CD4-positive, alpha-beta T cell treated with Interleukin-6 for 4 hours (primary cell): ENCODE results near the gene ARHGAP30.
"Not testable (repeated sequence)": the region's sequence is repeated elsewhere in the genome, so short reads cannot be mapped to it uniquely, and the experiment has no call there.

ENCODE experiments used
- DNase-seq: peaks from one replicate; pipeline ENCODE4 v3.0.0-alpha.2; 2020; ENCODE audit warnings: mixed read lengths

ARHGAP30 gene

DNA sequence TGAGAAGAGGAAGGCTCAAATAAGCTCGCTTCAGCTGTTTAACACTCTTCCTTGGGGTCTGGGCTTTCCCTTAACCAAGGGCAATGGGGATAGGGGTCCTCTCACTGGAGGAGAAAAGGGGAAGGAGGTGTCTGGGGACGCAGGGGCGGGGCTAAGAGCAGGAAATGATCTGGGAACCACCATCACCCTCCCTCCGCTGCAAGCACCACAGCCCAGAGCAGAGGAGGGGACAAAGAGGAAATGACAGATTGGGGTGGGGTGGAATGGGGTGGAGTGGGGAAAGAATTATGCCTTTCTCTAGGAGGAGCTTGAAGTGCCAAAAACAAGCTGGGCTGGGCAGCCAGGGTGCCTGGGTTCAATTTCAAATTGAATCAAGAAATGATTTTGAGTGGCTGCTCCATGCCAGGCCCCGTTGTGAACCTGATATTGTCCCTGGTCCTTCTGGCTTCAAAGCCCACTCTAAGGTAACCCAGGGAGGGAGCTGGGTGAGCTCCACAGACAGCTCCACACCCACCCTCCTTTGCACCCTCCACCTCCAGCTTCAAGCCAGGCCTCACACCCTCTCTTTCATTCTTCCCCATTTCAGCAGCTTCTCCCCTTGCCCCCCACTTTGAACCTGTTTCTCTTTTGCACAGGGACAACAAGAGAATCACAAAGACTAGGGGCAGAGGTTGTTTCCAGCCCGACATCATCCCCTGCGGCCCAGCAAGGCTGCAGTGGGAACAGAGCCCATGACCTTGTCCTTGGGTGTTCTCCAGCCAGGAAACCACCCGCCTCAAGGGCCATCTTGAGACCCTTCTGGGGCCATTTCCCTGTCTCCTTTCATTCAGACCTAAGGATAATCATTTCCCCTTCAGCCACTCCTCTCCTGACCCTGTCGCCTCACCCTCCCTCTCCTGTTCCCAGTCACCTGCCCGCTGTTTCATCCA lies 1.1 kb downstream of the ARHGAP30 start:
- DNase-seq: peak; percentile 88

DNA sequence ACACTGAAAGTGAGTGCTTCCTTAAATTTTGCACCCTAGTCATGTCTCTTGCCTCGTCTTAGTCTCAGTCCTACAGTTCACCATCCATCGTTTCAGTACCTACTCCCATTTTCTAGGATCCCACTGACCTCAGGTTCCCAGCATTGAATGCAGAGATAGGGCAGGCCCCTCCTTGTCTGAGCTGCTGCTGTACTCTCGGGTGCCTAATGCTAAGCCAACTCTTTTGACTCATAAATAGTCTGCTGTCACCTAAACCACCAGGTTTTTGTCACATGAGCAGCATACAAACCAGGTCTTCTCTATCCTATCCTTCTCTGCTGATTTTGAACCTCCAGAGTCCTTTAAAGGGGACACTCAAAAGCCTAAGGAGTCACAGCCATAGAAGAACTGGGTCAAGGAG lies 3.0 kb downstream of the ARHGAP30 start:
- DNase-seq: peak; percentile 39

- DNase-seq: not testable (repeated sequence)
These were observed 4.0 kb downstream of the ARHGAP30 start for GRCh38 chr1:161065681-161066080.

DNA sequence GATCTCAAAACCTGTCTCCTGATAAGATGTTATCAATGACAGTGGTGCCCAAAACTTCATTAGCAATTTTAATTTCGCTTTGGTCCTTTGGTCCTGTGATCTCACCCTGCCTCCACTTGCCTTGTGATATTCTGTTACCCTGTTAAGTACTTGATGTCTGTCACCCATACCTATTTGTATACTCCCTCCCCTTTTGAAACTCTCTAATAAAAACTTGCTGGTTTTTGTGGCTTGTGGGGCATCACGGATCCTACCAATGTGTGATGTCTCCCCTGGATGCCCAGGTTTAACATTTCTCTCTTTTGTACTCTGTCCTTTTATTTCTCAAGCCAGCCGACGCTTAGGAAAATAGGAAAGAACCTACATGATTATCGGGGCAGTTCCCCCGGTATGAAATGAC lies 5.8 kb downstream of the ARHGAP30 start:
- DNase-seq: not testable (repeated sequence)

DNA sequence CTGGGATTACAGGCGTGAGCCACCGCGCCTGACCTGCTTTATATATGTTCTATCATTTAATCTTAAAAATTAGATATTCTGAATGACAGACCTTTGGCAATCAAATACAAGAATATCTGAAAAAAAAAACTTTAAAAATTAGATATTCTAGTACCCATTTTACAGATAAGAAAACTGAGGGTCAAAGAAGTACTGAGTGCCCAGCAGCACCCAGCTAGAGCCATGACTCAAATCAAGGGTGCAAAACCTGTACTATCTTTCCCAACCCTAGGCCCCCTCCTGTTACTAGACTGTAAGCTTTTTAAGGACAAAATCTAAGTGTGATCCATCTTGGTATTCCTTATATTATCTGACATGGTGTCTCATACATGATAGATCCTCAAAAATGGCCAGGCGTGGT lies 8.3 kb downstream of the ARHGAP30 start:
- DNase-seq: no peak

DNA sequence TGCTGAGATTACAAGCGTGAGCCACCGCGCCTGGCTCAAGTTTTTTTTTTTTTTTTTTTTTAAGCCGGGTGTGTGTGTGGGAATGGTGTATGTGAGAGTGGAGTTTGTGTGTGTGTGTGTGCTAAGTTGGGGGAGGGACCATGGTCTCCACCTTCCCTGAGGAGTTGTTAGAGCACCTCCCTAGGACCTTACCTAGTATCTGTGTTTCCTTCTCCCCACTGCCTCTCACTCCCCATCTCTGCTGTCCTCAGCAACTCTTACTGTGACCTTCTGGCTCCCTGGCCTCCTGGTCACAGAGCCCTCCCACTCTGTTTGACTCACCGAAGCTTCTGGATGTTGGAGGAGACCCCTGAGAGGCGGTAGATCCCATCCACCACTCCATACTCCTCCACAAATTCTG lies 10.4 kb downstream of the ARHGAP30 start:
- DNase-seq: no peak

DNA sequence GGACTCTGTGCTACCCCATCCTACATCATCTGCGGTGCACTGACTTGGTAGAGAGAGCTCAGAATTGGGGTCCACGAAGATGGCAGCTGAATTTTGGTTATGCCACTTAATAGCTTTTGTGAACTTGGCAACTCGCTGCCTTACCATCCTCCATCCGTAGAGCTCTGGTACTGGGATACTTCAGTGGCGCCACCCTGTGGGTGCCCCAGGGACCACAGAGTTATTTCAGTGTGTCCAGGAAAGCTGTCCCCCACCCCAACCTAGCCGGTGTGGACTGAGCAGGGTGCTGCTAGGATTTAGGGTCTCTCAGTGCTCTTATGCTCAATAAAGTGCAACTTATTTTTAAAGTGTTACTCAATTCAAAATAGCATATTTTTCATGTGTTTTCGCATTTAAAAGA lies 14.9 kb downstream of the ARHGAP30 start:
- DNase-seq: peak; percentile 31

DNA sequence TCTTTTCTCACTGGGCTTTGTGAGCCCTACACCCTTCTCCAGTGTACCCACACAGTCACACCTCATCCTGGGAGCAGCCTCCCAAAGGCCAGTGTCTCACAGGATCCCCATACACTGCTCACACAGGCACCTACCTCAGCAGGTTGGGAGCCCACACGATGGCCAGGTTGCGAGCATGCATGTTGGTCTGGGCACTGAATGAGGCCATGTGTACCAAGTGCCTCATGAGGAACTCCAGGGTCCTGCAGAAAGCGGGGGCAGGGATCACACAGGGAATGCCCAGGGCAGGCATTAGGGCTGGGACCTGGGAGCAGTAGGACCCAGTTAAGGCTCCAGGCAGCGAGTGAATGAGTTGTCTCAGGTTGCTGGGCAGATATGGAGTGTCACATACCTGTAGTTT lies 15.5 kb downstream of the ARHGAP30 start:
- no peak for DNase-seq

DNA sequence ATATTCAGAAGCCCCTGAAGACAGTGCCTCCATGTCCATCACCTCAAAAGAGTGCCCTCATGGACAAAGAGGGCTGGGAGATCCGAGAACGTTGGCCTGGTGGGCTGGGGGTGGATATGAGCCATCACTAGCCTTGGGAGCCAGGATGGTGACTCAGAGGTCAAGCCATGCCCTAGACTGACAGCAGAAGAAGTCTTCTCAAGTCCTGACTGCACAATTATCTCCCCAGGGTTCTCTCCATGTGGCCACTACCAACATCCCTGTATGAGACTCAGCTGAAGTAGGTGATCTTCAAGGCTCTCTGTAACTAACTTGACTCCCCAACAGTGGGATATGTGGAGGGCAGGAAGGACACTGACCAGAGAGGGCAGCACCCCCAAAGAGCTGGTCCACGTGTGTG lies 16.8 kb downstream of the ARHGAP30 start:
- no peak for DNase-seq

DNA sequence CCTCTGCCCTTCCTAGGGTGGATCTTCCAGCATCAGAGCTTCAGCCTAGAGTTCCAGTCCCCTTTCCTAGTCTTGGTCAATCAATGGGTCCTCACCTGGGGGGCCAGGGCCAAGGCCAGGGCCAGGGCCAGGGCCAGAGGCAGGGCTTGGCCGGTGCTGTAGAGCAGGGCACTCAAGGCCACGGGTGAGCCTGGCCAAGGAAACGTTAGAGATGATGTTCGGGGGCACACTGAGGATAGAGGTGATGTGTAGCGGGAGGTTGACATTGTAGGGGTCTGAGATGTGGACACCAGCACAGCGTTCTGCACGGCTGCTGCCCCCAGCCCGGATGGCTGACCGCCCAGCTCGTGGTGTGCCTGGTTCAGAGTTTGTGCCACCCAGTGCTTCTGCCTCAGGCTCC lies 18.5 kb downstream of the ARHGAP30 start:
- no peak for DNase-seq

DNA sequence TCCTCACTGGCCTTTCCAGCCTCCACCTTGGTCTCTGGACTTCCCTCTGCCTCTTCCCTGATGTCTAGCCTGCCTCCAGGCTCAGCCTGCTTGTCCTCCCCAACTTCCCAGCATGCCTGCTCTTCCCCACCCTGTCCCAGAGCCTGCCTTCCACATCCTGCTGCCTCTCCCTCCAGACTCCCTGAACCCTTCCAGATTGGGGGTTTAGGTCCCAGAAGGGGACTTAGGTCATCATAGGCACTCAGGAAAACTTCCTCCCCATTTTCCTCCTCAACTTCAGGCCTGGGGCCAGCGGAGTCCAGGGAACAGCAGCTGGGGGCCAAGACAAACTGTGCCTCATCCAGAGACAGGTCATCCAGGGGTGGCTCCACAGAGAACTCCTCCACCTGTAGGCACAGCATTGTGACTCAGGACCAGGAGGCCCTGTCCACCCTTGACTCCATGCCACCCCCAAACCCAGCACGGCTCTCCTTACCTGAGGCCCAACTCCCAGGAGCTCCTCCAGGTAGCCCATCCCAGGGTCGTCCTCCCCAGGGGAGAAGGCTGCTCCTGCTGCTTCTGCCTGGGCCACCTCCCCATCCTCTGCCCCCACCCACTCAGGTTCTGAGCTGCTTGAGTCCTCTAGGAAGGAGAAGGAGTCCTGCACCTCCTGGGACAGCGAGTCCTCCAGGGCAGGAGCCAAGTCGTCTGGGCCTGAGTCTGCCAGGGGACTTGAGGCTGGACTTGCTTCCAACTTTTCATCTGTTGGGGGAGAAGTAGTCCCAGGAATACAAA lies 20.6 kb downstream of the ARHGAP30 start:
- DNase-seq: no peak

DNA sequence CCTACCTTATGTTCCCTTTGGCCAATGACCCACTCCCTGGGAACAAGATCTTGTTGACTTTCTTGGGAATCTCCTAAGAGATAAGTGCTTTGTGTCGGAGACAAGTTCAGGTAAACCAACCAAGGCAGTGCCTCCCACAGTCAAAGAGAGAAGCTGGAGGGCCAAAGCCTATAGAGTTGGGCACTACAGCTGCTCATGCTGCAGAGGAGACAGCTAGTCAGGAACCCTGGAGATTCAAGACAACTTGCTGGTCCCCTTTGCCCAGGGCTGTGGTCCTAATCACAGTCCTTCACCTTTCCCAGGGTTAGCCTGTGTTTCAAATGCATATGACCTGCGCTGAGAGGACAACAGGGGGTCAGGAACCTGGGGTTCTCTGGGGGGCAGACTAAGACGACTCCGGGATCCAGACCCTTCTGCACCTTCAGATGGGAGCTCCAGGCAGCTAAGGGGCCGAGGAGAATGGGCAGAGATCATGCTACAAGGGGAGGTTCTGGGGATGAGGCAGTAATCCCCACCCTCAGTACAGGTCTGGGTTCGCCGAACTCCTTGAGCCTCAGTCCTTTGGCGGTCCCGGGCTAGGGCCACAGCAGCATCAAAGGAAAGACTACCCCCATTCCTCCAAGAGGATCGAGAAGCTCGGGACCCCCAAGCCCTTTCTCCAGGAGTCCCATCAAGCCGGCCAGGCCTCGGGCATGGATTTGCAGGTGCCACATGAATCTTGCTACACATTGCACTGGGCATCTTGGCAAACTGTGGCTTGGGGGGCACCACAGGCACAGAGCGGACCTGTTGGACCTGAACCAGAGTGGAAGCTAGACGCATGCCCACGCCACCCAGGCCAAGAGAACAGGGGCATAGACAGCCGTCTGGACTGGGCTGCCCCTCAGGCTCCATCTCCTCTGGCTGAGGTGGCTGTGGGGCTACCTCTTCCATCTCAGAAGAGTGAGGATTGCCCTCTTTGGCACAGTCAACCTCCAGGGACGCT lies 22.0 kb downstream of the ARHGAP30 start:
- no peak for DNase-seq

DNA sequence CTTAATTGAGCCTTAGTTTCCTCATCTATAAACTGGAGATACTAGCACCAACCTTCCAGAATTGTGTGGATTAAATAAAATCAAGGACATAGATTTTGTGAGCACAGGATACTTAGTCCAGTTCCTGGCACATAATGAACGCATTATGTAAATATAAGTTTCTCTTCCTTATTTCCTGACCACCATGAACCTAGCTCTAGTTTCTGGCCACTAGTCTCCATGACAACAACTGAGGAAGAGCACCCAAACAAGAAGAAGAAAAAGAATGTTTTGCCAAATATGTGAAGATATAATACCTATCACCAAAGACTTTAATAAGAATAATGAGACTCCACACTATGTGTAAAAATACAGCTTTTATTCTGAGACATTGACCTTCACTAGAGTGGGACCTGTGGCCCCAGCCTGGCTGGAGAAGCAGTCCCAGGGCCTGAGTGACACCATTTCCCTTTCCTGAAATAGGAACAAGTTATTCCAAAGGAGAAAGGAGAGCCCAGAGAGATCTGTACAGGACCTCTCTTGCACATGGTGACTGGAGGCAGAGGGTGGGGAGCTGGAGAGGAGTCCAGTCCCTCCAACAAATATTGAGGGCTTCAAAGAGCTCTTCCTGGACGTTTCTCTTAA lies 23.0 kb downstream of the ARHGAP30 start:
- no peak for DNase-seq

GRCh38 chr1:161045736-161046604 lies 23.7 kb downstream of the ARHGAP30 start, which contains the start of gene USF1:
Gene USF1 (minus strand): TSS chr1:161045977. CDS start chr1:161043275, 2,702 bp downstream.
- peak; percentile 93 for DNase-seq

- peak; percentile 64 for DNase-seq
These were observed 24.6 kb downstream of the ARHGAP30 start for GRCh38 chr1:161044908-161045735.

DNA sequence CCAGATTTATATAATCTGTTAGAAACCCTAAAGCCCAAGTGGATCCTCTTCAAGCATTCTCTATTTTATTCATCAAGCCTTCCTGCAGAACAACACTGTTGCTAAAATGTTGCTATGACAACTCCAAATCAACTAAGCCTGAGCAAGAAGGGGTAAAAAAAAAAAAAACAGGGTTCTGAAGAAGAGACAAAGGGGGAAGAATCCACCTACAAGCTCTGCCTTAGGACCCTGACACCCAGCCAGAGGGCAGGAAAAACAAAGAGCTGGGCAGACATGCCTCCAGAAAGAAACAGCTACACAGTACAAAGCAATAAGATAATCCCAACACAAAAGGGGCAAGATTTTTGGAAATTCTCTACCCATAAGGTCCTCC lies 25.2 kb downstream of the ARHGAP30 start:
- no peak for DNase-seq

DNA sequence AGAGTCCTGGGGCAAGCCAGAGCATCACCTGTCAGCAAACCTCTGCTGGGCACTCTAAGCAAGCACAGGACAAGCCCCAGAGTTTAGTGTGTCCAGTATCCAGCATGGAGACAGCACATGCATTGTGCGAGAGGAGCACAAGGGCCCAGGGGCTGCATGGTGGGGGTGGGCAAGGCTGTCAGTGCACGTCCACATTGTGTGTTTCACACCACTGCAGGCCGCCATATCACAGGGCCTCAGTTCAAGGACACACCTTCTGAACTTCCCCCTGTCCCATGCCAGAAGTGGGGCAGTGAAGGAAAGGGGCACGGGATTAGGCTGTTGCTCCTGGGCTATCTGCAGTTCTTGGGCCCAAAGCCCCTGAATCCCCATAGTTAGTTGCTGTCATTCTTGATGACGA lies 30.1 kb downstream of the ARHGAP30 start:
- no peak for DNase-seq

DNA sequence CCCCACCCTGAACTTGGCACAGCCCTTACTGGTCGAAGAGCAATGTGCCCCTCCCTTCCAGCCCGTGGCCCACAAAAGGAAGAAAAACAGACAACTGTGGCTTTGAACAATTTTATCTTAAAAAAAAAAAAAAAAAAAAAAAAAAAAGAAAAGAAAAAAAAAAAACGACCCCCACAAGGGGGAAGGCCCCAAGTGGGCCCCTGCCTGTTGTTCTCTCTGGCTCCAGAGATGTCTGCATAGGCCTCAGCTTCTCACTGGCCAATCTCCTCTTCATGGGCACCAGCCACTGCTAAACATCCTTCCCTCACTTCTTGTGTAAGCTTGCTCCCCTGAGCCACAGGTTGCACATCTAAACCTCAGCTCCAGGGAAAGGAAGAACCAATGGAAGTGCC lies 30.5 kb downstream of the ARHGAP30 start:
- no peak for DNase-seq

DNA sequence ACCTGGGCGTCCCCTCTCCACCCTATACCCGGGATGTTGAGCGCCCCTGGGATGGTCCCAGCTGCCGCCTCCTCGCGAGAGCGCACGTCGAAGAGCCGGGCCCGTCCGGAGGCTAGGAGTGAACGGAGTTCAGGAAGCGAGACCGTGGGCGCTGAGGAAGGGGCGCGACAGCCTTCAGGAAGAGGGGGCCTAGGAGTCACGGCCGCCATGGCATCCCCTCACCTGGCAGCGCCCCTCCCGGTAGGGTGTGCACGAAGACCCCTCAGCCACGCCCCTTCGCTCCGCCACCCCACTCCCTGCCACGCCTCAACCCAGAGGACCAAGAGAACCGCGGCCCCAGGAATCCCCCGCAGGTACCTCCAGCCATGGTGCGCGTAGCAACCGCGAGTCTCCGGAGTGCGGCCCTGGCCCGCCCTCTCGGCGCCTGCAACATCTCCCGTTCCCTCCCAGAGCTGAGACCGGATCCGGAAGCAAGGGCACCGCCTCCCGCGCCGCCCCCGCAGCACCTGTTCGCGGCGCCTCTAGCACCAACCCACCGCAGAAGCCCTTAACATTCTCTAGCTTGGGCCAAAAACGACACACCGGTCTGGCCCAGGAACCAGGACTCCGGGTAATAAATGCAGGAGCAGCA lies 31.1 kb downstream of the ARHGAP30 start, which contains the start of gene TSTD1:
Gene TSTD1 (minus strand): TSS at position 442 of the 631 bp plus-strand sequence. CDS start 75 bp downstream, at position 367.
- peak; percentile 90 for DNase-seq
